GM19468 (cell line): ENCODE measurements around the gene HNRNPF.
"Not testable (repeated sequence)": the region's sequence is repeated elsewhere in the genome, so short reads cannot be mapped to it uniquely, and the experiment has no call there.

Source experiments
- ATAC-seq: cut with Tn5 transposase; IDR thresholded peaks from one replicate; pipeline ENCODE4 v1.9.1; 2021; ENCODE audit warnings: mild to moderate bottlenecking, moderate library complexity, moderate number of reproducible peaks; ENCODE audit not compliant: unreplicated experiment; ENCODE audit errors: extremely low read depth

The HNRNPF gene

DNA sequence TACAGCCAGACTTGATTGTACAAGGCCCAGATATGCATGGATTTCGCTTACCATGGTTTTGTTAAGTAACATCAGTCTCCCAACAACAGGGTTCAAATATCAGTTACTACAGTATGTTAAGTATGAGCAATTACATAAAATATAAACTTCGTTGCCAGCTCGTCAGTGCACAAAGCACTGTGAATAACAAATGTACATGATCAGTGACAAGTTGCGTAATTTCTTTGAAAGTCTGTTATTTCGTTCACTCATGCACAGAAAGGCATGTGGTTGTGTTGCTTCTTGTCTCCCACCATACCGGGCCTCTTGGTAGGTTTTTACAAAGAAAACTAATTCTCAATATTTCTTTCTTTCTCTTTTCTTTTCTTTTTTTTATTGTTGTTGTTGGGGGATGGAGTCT lies 15.4 kb upstream of the HNRNPF start:
- no peak for ATAC-seq

DNA sequence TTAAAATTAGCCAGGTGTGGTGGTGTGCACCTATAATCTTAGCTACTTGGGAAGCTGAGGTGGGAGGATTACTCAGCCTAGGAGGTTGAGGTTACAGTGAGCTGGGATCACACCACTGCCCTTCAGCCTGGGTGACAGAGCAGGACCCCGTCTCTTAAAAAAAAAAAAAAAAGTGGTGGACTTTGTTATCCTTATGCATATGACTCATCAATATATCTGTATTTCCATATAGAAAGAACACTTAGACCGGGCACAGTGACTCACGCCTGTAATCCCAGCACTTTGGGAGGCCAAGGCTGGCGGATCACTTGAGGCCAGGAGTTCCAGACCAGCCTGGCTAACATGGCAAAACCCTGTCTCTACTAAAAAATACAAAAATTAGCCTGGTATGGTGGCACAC lies 13.0 kb upstream of the HNRNPF start:
- not testable (repeated sequence) for ATAC-seq

DNA sequence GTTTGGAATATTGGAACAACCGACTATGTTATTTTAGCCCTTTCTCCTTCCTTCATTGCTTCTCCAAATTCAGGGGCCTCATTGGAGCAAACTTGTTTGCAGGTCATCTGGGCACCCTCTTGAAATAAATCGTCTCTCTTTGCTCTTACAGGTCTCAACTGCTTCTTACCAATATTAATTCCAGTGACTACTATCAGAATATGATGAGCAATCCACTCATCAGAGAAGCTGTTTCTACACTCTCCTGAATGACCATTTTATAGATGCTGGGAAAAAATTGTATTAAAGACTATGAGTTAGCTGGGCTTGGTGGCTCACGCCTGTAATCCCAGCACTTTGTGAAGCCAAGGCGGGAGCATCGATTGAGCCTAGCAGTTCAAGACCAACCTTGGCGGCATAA lies 12.5 kb upstream of the HNRNPF start:
- ATAC-seq, result no peak

DNA sequence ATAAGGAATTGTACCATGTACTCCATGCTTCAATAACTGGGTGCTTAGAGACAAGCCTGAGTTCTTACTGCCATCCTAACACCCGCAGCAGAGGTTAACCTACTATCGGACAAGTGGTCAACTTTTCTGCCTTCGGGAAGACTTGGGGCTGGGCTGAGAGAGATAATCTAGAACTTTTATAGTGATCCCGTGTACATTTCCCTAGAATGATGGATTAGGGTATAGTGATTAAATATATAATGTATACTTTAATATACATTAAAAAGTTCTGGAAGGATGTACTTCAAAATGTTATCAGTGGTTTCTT lies 12.2 kb upstream of the HNRNPF start:
- no peak for ATAC-seq

DNA sequence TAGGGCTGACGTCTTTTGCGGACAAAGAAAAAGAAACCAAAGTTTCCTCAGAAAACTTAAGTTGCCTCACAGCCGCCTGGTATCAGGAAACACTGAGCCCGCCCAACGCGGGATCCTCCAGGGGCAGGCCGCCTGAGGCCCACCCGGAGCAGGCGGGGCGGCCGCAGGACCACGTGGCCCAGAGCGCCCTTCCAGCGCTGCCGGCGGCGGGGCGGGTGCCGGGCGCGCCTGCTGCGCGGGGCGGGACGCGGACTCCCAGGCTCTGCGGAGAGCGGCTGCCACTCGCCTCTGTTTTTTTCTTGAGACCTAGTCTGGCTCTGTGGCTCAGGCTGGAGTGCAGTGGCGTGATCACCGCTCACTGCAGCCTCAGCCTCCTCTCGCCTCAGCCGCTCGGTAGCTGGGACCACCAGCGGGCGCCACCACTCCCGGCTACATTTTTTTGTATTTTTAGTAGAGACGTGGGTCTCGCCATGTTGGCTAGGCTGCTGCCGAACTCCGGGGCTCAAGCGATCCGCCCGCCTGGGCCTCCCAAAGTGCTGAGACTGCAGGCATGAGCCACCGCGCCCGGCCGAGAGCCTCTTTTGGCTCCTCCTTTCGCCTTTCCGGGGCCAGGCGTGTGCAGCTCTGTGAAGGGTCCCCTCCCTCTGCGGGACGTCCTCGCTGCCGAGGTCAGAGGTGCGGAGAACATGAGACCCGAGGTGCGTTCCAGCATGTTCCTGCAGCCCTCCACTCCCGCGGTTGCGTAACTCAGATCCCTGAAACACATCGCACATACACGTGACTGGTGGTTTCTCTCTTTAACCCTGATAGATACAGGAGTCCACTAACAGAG lies 11.6 kb upstream of the HNRNPF start:
- ATAC-seq, result peak; percentile 65

DNA sequence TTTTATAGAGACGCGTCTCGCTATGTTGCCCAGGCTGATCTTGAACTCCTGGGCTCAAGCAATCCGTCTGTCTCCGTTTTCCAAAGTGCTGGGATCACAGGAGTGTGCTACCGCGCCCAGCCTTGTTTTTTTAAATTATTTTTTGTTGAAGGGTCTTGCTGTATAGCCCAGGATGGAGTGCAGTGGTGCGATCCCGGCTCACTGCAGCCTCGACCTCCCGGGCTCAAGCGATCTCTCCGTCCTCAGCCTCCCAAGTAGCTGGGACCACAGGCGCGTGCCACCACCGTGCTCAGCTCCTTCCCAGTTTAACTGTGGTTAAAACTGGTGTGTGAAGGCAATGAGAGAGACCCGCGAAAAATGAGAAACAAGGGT lies 11.0 kb upstream of the HNRNPF start:
- no peak for ATAC-seq

DNA sequence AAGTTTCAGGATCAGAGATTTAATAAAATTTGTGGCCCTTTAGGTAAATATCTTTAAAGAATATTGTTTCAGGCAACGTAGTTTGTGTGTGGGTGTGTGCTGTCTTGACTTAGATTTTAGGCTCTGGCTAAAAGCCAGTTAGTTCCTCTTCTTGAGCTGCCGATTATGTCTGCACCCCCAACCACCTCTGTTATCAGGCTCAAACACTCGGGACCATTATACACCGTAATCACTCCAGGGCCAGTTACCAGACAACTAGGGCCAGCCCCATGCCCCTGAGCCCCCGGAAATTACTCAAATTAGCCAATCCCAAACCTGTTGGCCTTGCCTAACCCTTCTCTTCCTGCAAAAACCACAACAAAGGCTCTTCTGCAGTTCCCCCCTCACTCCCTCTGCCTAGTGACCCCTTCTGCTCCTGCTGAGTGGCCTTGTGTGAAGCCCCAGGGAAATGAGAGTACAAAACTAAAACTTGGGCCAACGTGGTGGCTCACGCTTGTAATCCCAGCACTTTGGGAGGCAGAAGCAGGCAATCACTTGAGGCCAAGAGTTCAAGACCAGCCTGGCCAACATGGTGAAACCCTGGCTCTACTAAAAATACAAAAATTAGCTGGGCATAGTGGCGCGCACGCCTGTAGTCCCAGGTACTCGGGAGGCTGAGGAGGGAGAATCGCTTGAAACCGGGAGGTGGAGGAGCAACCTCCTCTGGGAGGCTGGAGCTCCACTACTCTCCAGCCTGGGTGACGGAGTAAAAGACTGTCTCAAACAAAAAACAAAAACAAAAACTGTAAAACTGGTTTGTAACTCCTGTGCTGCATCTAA lies 9.2 kb upstream of the HNRNPF start:
- no peak for ATAC-seq

DNA sequence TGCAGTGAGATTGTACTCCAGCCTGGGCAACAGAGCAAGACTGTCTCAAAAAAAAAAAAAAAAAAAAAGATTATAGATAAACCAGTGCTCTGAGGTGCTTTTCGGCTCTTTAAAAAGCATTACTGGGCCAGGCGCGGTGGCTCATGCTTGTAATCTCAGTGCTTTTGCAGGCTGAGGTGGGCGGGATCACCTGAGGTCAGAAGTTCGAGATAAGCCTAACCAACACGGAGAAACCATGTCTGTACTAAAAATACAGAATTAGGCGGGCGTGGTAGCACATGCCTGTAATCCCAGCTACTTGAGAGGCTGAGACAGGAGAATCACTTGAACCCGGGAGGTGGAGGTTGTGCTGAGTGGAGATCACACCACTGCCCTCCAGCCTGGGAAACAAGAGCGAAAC lies 6.6 kb upstream of the HNRNPF start:
- no peak for ATAC-seq

DNA sequence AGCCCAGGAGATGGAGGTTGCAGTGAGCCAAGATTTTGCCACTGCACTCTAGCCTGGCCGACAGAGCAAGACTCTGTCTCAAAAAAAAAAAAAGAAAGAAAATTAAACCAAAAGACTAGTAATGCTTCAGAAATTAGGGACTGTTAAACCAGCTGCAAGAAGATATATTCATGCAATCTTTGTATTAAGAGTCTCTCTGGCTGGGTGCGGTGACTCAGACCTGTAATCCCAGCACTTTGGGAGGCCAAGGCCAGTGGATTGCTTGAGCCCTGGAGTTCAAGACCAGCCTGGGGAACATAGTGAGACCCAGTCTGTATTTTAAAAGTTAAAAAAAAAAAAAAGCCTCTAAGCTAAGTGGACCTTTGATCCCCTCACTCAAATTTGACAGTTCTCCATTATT lies 2.5 kb upstream of the HNRNPF start:
- ATAC-seq, result no peak

DNA sequence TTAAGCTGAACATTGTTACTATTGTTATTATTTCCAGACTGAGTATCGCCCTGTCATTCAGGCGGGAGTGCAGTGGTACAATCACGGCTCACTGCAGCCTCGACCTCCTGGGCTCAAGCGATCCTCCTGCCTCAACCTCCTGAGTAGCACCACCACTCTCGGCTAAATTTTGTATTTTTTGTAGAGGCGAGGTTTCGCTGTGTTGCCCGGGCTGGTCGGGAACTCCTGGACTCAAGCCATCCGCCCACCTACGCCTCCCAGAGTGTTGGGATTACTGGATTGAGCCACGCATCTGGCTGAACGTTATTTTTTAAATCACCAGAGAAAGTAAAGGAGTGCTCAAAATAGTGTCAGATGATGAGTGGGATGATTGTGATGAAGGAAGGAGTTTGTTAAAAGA lies 1.4 kb upstream of the HNRNPF start:
- no peak for ATAC-seq

DNA sequence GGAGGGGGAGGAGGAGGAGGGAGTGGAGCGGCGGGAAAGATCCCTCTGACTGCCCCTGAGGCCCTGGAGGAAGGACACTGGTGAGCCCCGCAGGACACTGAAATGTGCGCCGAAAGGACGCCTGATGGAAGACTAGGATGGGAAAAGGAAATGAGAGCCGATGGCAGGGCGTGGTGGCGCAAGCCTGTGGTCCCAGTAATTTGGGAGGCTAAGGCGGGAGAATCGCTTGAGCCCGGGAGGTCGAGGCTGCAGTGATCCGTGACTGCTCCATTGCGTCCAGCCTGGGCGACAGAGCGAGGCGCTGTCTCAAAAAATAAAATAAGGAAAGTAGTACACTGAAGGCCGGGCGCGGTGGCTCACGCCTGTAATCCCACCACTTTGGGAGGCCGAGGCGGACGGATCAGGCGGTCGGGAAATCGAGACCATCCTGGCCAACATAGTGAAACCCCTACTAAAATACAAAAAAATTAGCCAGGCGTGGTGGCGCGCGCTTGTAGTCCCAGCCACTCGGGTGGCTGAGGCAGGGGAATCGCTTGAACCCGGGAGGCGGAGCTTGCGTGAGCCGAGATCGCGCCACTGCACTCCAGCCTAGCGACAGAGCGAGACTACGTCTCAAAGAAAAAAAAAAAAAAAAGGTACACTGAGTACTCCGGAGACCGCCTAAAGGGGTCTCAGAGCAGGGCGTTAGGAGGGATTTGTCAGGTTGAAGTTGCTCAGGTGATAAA lies 561 bp upstream of the HNRNPF start:
- ATAC-seq, result no peak

DNA sequence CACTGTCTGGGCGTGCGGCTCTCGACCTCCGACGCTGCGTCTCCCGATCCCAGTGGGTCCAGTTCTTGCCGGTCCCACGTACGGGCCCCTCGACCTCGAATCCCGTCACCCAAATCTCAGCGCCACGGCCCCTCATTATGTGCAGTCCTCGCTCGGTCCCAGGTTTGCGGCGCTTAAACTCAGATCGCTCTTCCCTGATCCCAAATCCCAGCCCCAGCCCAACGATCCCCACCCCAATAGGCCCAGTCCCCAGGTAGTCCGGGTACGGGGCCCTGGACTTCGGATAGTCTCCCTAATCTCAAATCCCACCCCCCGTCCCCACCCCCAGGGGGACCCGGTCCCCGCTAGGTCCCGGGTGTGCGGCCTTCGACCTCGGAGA lies 666 bp downstream of the HNRNPF start:
- no peak for ATAC-seq

DNA sequence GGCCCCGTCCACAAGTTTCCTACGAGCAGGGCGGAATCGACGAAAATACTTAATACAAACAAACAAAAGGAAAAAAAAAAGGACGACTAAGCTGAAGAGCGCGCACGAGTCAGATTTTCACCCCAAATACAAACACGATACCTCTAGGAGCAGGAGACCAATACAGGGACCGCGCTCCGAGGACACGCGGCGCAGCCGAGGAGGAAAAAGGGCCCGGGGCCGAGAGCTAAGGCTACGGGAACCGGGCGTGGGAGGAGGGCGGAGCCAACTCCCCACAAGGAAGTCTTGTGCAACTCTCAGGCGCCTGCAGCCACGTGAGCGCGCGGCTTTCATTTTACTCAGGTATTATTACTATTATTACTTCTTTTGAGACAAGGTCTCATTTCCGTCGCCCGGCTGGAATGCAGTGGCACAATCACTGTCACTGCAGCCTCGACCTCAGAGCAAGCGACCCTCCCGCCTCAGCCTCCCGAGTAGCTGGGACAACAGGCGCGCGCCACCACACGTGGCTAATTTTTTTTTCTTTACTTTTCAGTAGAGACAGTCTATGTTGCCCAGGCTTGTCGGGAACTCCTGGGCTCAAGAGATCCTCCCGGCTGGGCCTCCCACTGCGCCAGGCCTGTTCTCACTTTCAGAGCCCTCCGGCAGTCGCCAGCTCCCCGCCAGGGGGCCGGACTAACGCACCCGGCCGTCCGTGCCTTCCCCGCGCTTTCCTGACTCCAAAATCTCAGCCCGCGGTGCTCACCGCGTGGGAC lies 1.2 kb downstream of the HNRNPF start:
- peak; percentile 23 for ATAC-seq

DNA sequence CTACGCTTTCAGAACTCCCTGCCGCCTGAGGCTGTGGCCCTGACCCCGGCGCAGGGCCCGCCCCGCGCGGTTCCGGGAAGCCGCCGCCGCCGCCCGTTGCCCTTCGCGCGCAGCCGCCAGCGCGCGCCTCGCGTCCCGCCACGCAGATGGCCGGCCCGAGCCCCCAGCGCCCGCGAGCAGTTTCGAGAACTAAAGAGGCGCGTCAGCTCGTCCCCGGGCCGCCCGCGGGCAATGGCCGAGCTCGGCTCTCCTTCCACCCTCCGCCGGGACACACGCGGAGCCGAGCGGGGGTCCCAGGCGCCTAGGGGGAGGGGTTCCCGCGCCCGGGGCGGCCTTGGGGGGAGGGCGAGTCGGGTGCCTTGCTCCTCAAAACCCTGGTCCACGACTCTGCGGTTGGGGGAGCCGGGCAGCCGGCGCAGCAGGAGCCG lies 1.8 kb downstream of the HNRNPF start:
- ATAC-seq, result no peak

DNA sequence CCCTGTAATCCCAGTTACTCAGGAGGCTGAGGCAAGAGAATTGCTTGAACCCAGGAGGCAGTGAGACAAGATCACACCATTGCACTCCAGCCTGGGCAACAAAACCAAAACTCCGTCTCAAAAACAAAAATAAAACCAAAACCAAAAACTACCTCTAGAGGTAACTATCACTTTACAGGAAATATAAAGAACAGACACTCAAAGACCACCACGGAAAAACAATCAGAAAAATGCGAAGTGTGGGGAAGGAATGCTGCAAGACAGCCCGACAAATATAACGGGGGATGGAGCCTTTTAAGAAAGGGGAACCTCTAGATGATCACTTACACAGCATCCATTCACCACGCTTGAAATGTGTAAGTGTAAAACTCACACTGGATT lies 4.3 kb downstream of the HNRNPF start:
- no peak for ATAC-seq

DNA sequence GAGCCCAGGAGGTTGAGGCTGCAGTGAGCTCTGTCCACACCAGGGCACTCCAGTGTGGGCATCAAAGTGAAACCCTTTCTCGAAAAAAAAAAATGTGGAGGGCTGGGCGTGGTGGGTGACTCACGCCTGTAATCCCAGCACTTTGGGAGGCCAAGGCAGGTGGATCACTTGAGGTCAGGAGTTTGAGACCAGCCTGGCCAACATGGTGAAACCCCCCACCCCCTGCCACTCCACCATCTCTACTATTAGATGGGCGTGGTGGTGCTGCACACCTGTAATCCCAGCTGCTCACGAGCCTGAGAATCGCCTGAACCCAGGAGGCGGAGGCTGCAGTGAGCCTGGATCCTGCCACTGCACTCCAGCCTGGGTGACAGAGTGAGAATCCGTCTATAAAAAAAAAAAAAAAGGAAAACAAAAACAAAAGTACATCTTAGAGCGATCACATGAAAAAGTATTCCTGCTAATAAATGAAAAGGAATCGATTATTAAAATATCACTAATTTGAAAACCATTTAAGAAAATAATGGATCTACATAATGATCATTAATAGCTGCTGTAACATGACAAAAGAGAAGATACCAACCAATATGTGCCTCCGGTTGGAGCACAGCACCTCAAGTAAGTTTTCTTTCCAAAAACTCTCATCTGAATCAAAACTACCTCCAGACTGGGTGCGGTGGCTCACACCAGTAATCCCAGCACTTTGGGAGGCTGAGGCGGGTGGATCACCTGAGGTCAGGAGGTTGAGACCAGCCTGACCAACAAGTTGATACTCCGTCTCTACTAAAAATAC lies 4.9 kb downstream of the HNRNPF start:
- ATAC-seq, result no peak

DNA sequence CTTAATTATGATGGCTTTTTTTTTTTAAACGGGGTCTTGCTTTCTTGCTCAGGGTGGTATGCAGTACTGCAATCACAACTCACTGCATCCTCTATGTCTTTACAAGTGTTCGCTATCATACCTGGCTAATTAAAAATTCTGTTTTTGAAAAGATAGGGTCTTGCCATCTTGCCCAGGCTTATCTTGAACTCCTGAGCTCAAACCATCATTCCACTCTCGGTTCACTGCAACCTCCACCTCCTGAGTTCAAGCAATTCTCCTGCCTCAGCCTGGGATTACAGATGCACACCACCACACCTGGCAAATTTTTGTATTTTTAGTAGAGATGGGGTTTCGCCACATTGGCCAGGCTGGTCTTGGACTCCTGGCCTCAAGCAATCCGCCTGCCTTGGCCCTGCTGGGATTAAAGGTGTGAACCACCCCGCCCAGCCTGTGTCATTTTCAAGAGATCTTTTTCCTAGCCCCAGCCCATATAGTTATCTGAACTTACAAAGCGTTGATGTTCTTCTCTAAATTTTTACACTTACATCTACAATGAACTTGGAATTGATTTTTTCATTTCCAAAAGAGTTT lies 6.0 kb downstream of the HNRNPF start:
- no peak for ATAC-seq

DNA sequence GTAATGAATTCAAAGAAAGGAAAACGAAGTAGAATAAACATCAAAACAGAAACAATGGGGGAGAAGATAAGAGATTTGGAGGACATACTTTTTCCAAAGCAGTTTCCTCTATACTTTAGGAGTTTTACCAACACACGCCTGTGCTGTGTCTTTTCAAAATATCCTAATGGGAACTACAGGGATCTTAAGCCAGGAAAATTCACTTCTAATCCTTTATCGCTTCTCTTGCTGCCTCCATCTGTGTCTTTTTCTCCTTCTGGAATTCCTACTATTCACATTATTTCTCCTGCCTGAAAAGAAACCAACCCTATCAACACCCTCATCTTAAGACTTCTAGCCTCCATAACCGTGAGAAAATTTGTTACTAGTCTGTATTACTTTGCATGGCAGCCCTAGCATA lies 6.8 kb downstream of the HNRNPF start:
- ATAC-seq, result no peak

DNA sequence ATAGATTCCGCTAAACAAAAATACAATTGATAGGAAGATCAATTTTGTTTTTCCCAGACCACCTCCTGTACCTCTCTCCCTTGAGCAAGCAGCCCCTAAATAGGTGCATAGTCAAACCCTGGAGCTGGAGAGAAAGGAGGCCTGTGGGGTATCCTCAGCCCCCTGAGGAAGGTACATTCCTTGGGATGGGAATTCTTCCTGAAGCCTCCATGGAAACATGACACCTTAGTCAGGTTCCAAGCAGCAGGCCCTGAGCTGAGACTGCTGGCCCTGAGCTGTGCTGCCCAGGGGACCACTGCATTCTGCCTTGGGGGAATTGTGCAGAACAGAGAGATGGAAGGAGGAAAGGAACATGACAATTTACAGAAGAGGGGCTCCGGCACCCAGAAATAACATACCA lies 7.4 kb downstream of the HNRNPF start:
- no peak for ATAC-seq
